Testis (tissue), 3 donors: ENCODE data around the gene ATP8A1. TPM values are rescaled to one million over a fixed set of nuclear protein-coding genes. Genes with fewer than 3 reads are reported as not detected.
"Not testable (repeated sequence)": the region's sequence is repeated elsewhere in the genome, so short reads cannot be mapped to it uniquely, and the experiment has no call there.

ENCODE experiments used
- DNase-seq: peaks from one replicate; pipeline ENCODE4 v3.0.0-alpha.2; 2019
- H3K27ac ChIP-seq, 2 donors: fragments of 200-600 bp; sonication (generic); one replicate each; pipeline ENCODE4 v1.5.1; 2019
- H3K27me3 ChIP-seq: fragments of 200-600 bp; sonication (generic); one replicate; pipeline ENCODE4 v1.5.1; 2019
- H3K36me3 ChIP-seq: fragments of 200-600 bp; sonication (generic); one replicate; pipeline ENCODE4 v1.5.1; 2017; ENCODE audit warnings: low read depth; ENCODE audit errors: missing control alignments
- H3K4me1 ChIP-seq: fragments of 200-600 bp; sonication (generic); one replicate; pipeline ENCODE4 v1.5.1; 2019
- H3K4me3 ChIP-seq, 2 donors: fragments of 200-600 bp; sonication (generic); one replicate each; pipeline ENCODE4 v1.5.1; 2017 to 2019
- H3K9me3 ChIP-seq: fragments of 200-600 bp; sonication (generic); one replicate; pipeline ENCODE4 v1.5.1; 2017
- CTCF ChIP-seq, 3 experiments: fragments of 450-650 bp in 2 of 3; fragments of 200-600 bp in 1 of 3; sonication (generic) in 1 of 3; IDR thresholded peaks; one replicate each; pipeline ENCODE4 v1.5.1; 2016 to 2019; ENCODE audit warnings: antibody characterized with exemption in 3 of 3, mild to moderate bottlenecking in 2 of 3, moderate library complexity in 1 of 3
- POLR2A ChIP-seq: fragments of 450-650 bp; IDR thresholded peaks from one replicate; pipeline ENCODE4 v1.6.1; 2017; ENCODE audit warnings: antibody characterized with exemption, mild to moderate bottlenecking, moderate library complexity
- WGBS, 2 donors: methylation state at CpG; one replicate each; pipeline ENCODE4 v1.1.5; 2018; 5-methylcytosine and 5-hydroxymethylcytosine counted together
- intact Hi-C: fragments of 100-400 bp; cut with DNase I; formaldehyde crosslinking; loops from one replicate; pipeline ENCODE4 v1.15.1; 2023; ENCODE audit warnings: low total_unique reads
- polyA plus RNA-seq: library from polyadenylated mRNA; stranded (reverse); fragments of 350-450 nt; fragmentation: Illumina TruSeq; extraction: RNeasy Lipid Tissue Mini Kit (QIAGEN cat#74804); gene quantifications from one replicate; pipeline ENCODE4 v1.2.3, GENCODE V29; 2014; ENCODE audit warnings: low read depth, low replicate concordance; ENCODE audit not compliant: insufficient read depth
- total RNA-seq, 2 donors: library from RNA; depleted of rRNA; stranded (reverse); fragments of >200 nt; gene quantifications; one replicate each; pipeline ENCODE4 v1.2.3, GENCODE V29; 2016

Gene ATP8A1
- total and polyA plus RNA-seq, 3 donors from 2014 or later = 5.5 to 32.5 (median 18.8) TPM

GRCh38 chr4:42381666-42382065, 275.2 kb downstream of the ATP8A1 start:
- H3K27me3 ChIP-seq = no peaks in the 10 kb centered on the region
- H3K36me3 ChIP-seq = no peaks in the 10 kb centered on the region
- TF ChIP-seq POLR2A = no peak
- TF ChIP-seq CTCF (IDR thresholded peaks at IDR 0.05) = no peak
- no peak overlapping the region for H3K27ac ChIP-seq
- H3K9me3 ChIP-seq = no peaks in the 10 kb centered on the region
- intact Hi-C loops = loop anchor here (10.0 kb wide), 1 partner anchor 123 kb away; no protein-coding TSS in a partner anchor
- H3K4me3 ChIP-seq = no peak overlapping the region
- DNase-seq = no peak
- no peaks in the 10 kb centered on the region for H3K4me1 ChIP-seq
- 91 to 99% methylated on average over 2 of the region's 2 CpGs for WGBS, 2 donors

- intact Hi-C loops = no loop called here
- TF ChIP-seq CTCF (IDR thresholded peaks at IDR 0.05) (no peak), POLR2A (no peak)
- Histone ChIP-seq H3K9me3 (no peaks in the 10 kb centered on the region), H3K27ac (no peak overlapping the region), H3K4me1 (no peaks in the 10 kb centered on the region), H3K27me3 (no peaks in the 10 kb centered on the region), H3K4me3 (no peak overlapping the region), H3K36me3 (no peaks in the 10 kb centered on the region)
- 88 to 92% methylated on average over 4 of the region's 4 CpGs for WGBS, 2 donors
- DNase-seq = no peak
These were observed 279.4 kb downstream of the ATP8A1 start for GRCh38 chr4:42377497-42377896.

- 92 to 96% methylated on average over 6 of the region's 6 CpGs for WGBS, 2 donors
- H3K4me1 ChIP-seq, H3K27me3 ChIP-seq, DNase-seq, H3K4me3 ChIP-seq, intact Hi-C loops, H3K9me3 ChIP-seq, H3K27ac ChIP-seq, H3K36me3 ChIP-seq: not testable (repeated sequence)
These were observed 284.6 kb downstream of the ATP8A1 start for GRCh38 chr4:42372303-42372702.

GRCh38 chr4:42371305-42372252, 285.3 kb downstream of the ATP8A1 start:
- WGBS, 2 donors = 57 to 64% methylated on average over 2 of the region's 2 CpGs
- no peak overlapping the region for H3K4me3 ChIP-seq
- H3K9me3 ChIP-seq = no peaks in the 10 kb centered on the region
- DNase-seq = peak; percentile 37
- H3K27me3 ChIP-seq = no peaks in the 10 kb centered on the region
- intact Hi-C loops = no loop called here
- no peak overlapping the region for H3K27ac ChIP-seq
- TF ChIP-seq POLR2A (no peak), CTCF (IDR thresholded peaks at IDR 0.05) (peak in 2 of 3 experiments; percentile 30)
- no peaks in the 10 kb centered on the region for H3K4me1 ChIP-seq
- no peaks in the 10 kb centered on the region for H3K36me3 ChIP-seq

GRCh38 chr4:42369489-42369888, 287.4 kb downstream of the ATP8A1 start:
- H3K27me3 ChIP-seq = no peaks in the 10 kb centered on the region
- no peaks in the 10 kb centered on the region for H3K9me3 ChIP-seq
- no peaks in the 10 kb centered on the region for H3K36me3 ChIP-seq
- DNase-seq = no peak
- TF ChIP-seq POLR2A (no peak), CTCF (IDR thresholded peaks at IDR 0.05) (no peak)
- H3K4me1 ChIP-seq = no peaks in the 10 kb centered on the region
- WGBS, 2 donors = 82 to 87% methylated on average over 21 to 27 of the region's 27 CpGs
- H3K4me3 ChIP-seq = peak overlapping the region; percentile 4 to 41
- no peak overlapping the region for H3K27ac ChIP-seq
- intact Hi-C loops = loop anchor here (10.0 kb wide), 1 partner anchor 155 kb away; no protein-coding TSS in a partner anchor
